Spleen (tissue), 7 donors: ENCODE data around the gene GRK4.

ENCODE experiments used
- POLR2A ChIP-seq, 3 donors: fragments of 450-650 bp; IDR thresholded peaks; one replicate each; pipeline ENCODE4 v1.5.1; 2017; ENCODE audit warnings: antibody characterized with exemption in 3 of 3, mild to moderate bottlenecking in 1 of 3
- TF ChIP-seq, protein P1 (sequence below), 11 experiments: fragments of 200-600 bp in 7 of 11; fragments of 450-650 bp in 4 of 11; sonication (generic) in 4 of 11; IDR thresholded peaks in 8 of 11; conservative IDR thresholded peaks in 3 of 11; 1 replicate in 7 of 11; 2 replicates in 4 of 11; pipeline versions ENCODE4 v1.4.0 to v1.8.0; 2016 to 2021; ENCODE audit warnings: antibody characterized with exemption in 11 of 11, inconsistent platforms in 4 of 11, mild to moderate bottlenecking in 1 of 11
- donor health status: DM: no; HTN: no; CAD: no; lungs with moderate emphysema.
- donor health status: DM: no; HTN: no; CAD: no.
- donor health status: DM: no; HTN: no; CAD: no.

DNA sequence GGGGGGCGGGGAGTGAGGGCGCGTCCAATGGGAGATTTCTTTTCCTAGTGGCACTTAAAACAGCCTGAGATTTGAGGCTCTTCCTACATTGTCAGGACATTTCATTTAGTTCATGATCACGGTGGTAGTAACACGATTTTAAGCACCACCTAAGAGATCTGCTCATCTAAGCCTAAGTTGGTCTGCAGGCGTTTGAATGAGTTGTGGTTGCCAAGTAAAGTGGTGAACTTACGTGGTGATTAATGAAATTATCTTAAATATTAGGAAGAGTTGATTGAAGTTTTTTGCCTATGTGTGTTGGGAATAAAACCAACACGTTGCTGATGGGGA lies 112.2 kb downstream of the GRK4 start:
- no peak for TF ChIP-seq POLR2A (IDR thresholded peaks at IDR 0.05)
- TF ChIP-seq, protein P1, sequence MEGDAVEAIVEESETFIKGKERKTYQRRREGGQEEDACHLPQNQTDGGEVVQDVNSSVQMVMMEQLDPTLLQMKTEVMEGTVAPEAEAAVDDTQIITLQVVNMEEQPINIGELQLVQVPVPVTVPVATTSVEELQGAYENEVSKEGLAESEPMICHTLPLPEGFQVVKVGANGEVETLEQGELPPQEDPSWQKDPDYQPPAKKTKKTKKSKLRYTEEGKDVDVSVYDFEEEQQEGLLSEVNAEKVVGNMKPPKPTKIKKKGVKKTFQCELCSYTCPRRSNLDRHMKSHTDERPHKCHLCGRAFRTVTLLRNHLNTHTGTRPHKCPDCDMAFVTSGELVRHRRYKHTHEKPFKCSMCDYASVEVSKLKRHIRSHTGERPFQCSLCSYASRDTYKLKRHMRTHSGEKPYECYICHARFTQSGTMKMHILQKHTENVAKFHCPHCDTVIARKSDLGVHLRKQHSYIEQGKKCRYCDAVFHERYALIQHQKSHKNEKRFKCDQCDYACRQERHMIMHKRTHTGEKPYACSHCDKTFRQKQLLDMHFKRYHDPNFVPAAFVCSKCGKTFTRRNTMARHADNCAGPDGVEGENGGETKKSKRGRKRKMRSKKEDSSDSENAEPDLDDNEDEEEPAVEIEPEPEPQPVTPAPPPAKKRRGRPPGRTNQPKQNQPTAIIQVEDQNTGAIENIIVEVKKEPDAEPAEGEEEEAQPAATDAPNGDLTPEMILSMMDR (IDR thresholded peaks at IDR 0.05 in 8 of 11, conservative IDR thresholded peaks at IDR 0.05 in 3 of 11) = no peak
